GM18508 (cell line): ENCODE measurements around the gene PAGR1.
"Not testable (repeated sequence)": the region's sequence is repeated elsewhere in the genome, so short reads cannot be mapped to it uniquely, and the experiment has no call there.

Experiments
- ATAC-seq: cut with Tn5 transposase; IDR thresholded peaks from one replicate; pipeline ENCODE4 v1.9.1; 2021; ENCODE audit warnings: moderate number of reproducible peaks; ENCODE audit not compliant: insufficient read depth, unreplicated experiment

PAGR1 gene

GRCh38 chr16:29860218-29860617 is 44.3 kb downstream of the PAGR1 start:
- no peak for ATAC-seq

- ATAC-seq, result no peak
These were observed 46.5 kb downstream of the PAGR1 start for GRCh38 chr16:29862383-29862883.

- ATAC-seq, result peak; percentile 77
These were observed 47.1 kb downstream of the PAGR1 start, which contains the start of gene CDIPT for GRCh38 chr16:29862884-29863668. Gene CDIPT (minus strand): TSS chr16:29863226. CDS start chr16:29862857, 369 bp downstream.

GRCh38 chr16:29863669-29863984 is 47.7 kb downstream of the PAGR1 start:
- no peak for ATAC-seq

GRCh38 chr16:29864205-29864604 is 48.3 kb downstream of the PAGR1 start:
- no peak for ATAC-seq

GRCh38 chr16:29868396-29869009 is 52.6 kb downstream of the PAGR1 start:
- ATAC-seq, result no peak

- not testable (repeated sequence) for ATAC-seq
These were observed 53.1 kb downstream of the PAGR1 start for GRCh38 chr16:29869067-29869466.
